Measurements from ENCODE around the gene IFNA6. TPM values are rescaled to one million over a fixed set of nuclear protein-coding genes. Genes with fewer than 3 reads are reported as not detected.

IFNA6 gene
- total and polyA plus RNA-seq, 2 of the 4 experiments (the other 2 are of a cell fraction): not detected

GRCh38 chr9:21395778-21396717, 45.4 kb upstream of the IFNA6 start:
- peaks cover 49% of the 10 kb centered on the region for H3K27me3 ChIP-seq (ENCODE audit: control insufficient read depth, insufficient read depth, low read length)

More at GRCh38 chr9:21395778-21396717, 45.4 kb upstream of the IFNA6 start:
- Histone ChIP-seq H3K4me1 (ENCODE audit: control insufficient read depth, insufficient read depth, low read length) (no peaks in the 10 kb centered on the region), H2BK5ac (ENCODE audit: low read depth, low read length, poor library complexity, severe bottlenecking) (no peak overlapping the region), H2BK15ac (ENCODE audit: low read depth, low read length) (no peak overlapping the region), H4K20me1 (ENCODE audit: insufficient read depth, low read length) (no peaks in the 10 kb centered on the region), H3K9ac (ENCODE audit: low read depth, low read length) (no peak overlapping the region), H4K91ac (ENCODE audit: insufficient read depth, low read depth, low read length) (no peak overlapping the region), H2AFZ (replicated peaks; ENCODE audit: low read length, poor library complexity) (peak overlapping the region; percentile 89), H3K27ac (ENCODE audit: insufficient read depth, low read length) (no peak overlapping the region), H3K79me1 (ENCODE audit: low read depth in 1 of 2, low read length in 2 of 2) (no peaks in the 10 kb centered on the region), H3K9me1 (ENCODE audit: insufficient read depth, low read length) (no peaks in the 10 kb centered on the region; the same call in 1 of the 2 replicates), H2AK9ac (replicated peaks; ENCODE audit: low read depth, low read length, poor library complexity) (no peak overlapping the region), H3K18ac (ENCODE audit: low read depth, low read length) (no peak overlapping the region), H3K14ac (replicated peaks; ENCODE audit: low read depth, low read length) (no peak overlapping the region), H2AK5ac (ENCODE audit: low read depth, low read length) (no peak overlapping the region), H2BK120ac (ENCODE audit: low read depth, low read length) (no peak overlapping the region), H3K9me3 (ENCODE audit: control insufficient read depth, insufficient read depth, low read length) (no peaks in the 10 kb centered on the region), H3K23ac (ENCODE audit: low read depth, low read length) (no peak overlapping the region), H3K4me2 (ENCODE audit: low read depth, low read length) (peak overlapping the region; percentile 84), H4K5ac (ENCODE audit: low read depth, low read length) (no peak overlapping the region), H3K56ac (ENCODE audit: extremely low read depth, insufficient read depth, low read length) (no peak overlapping the region), H3K4ac (ENCODE audit: low read depth, low read length) (no peak overlapping the region), H3K4me3 (ENCODE audit: insufficient read depth, low read depth, low read length) (peak overlapping the region; percentile 39), H3K36me3 (ENCODE audit: control insufficient read depth, insufficient read depth, low read length) (no peaks in the 10 kb centered on the region), H2BK20ac (ENCODE audit: low read depth, low read length) (no peak overlapping the region), H4K8ac (ENCODE audit: low read depth in 2 of 2, low read length in 2 of 2) (no peak overlapping the region)
- intact Hi-C loops (cut with micrococcal nuclease): loop anchor here (2.0 to 5.0 kb wide), 3 partner anchors 69 to 144 kb away; no protein-coding TSS in a partner anchor
- CTCF ChIA-PET: interaction anchor here (0.6 to 2.0 kb wide), 23 partner anchors 8 to 1705 kb away, joined by 3 to 11 read pairs (median 5); partner anchors contain the start of genes IFNA17, IFNA2, IFNA8 and KLHL9
- WGBS, 2 experiments (ENCODE audit: extremely low coverage in 2 of 2, insufficient read length in 1 of 2): 3% methylated on average over 26 of the region's 40 CpGs; no CpG with 5 or more reads in 1 of the 2 experiments
- POLR2A ChIA-PET (ENCODE audit: unreplicated experiment): no interaction called here
- ATAC-seq (ENCODE audit: low read depth) (peak; percentile 85), DNase-seq (no peak)
- in situ Hi-C loops (cut with MboI; ENCODE audit: low sequenced_read_pairs): no loop called here
- peak; percentile 53; the same call in 1 of the 2 replicates for TF ChIP-seq BHLHE40 (IDR thresholded peaks at IDR 0.05; ENCODE audit: low read depth, low read length)
- peak; percentile 30; the same call in 1 of the 2 replicates for TF ChIP-seq SMC3 (IDR thresholded peaks at IDR 0.05; ENCODE audit: low read depth, low read length)
- peak; percentile 22 for TF ChIP-seq RAD21 (IDR thresholded peaks at IDR 0.05; ENCODE audit: low read length)
- TF ChIP-seq CEBPB (IDR thresholded peaks at IDR 0.05; ENCODE audit: low read depth, low read length): no peak
- TF ChIP-seq CTCF (conservative IDR thresholded peaks at IDR 0.05; ENCODE audit: low read depth, low read length): peak; percentile 61
- no TSS peak for BruUV-seq (replicated peaks)
- dilution Hi-C loops (cut with HindIII; ENCODE audit: low sequenced_read_pairs, unreplicated experiment): no loop called here

Measured in IMR-90 (cell line).